ENCODE results near the gene KIF27.

The KIF27 gene

GRCh38 chr9:83935276-83935935 lies 14.2 kb upstream of the KIF27 start:
- DNase-seq (ENCODE audit: extremely low read depth, insufficient read length), result no peak
- no peak overlapping the region for H3K4me3 ChIP-seq (replicated peaks; ENCODE audit: low read depth, low read length)
- no peaks in the 10 kb centered on the region for H3K27me3 ChIP-seq (replicated peaks; ENCODE audit: control insufficient read depth, insufficient read depth, low read length)
- no peak for TF ChIP-seq CTCF (IDR thresholded peaks at IDR 0.05; ENCODE audit: insufficient read depth, low read length, poor library complexity, severe bottlenecking)
- H3K36me3 ChIP-seq (ENCODE audit: control insufficient read depth, insufficient read depth, low read length), result no peaks in the 10 kb centered on the region

GRCh38 chr9:83934569-83935275 lies 13.5 kb upstream of the KIF27 start:
- DNase-seq (ENCODE audit: extremely low read depth, insufficient read length), result no peak
- no peak for TF ChIP-seq CTCF (IDR thresholded peaks at IDR 0.05; ENCODE audit: insufficient read depth, low read length, poor library complexity, severe bottlenecking)
- no peaks in the 10 kb centered on the region for H3K36me3 ChIP-seq (ENCODE audit: control insufficient read depth, insufficient read depth, low read length)
- H3K4me3 ChIP-seq (replicated peaks; ENCODE audit: low read depth, low read length), result no peak overlapping the region
- H3K27me3 ChIP-seq (replicated peaks; ENCODE audit: control insufficient read depth, insufficient read depth, low read length), result no peaks in the 10 kb centered on the region

- Histone ChIP-seq H3K36me3 (ENCODE audit: control insufficient read depth, insufficient read depth, low read length) (no peaks in the 10 kb centered on the region), H3K4me3 (replicated peaks; ENCODE audit: low read depth, low read length) (no peak overlapping the region), H3K27me3 (replicated peaks; ENCODE audit: control insufficient read depth, insufficient read depth, low read length) (no peaks in the 10 kb centered on the region)
- TF ChIP-seq CTCF (IDR thresholded peaks at IDR 0.05; ENCODE audit: insufficient read depth, low read length, poor library complexity, severe bottlenecking), result no peak
- no peak for DNase-seq (ENCODE audit: extremely low read depth, insufficient read length)
Observed at GRCh38 chr9:83933790-83934189, 12.6 kb upstream of the KIF27 start.

- DNase-seq (ENCODE audit: extremely low read depth, insufficient read length), result no peak
- H3K36me3 ChIP-seq (ENCODE audit: control insufficient read depth, insufficient read depth, low read length), result no peaks in the 10 kb centered on the region
- TF ChIP-seq CTCF (IDR thresholded peaks at IDR 0.05; ENCODE audit: insufficient read depth, low read length, poor library complexity, severe bottlenecking), result no peak
- H3K27me3 ChIP-seq (replicated peaks; ENCODE audit: control insufficient read depth, insufficient read depth, low read length), result no peaks in the 10 kb centered on the region
- no peak overlapping the region for H3K4me3 ChIP-seq (replicated peaks; ENCODE audit: low read depth, low read length)
Observed at GRCh38 chr9:83932851-83933250, 11.6 kb upstream of the KIF27 start.

- DNase-seq (ENCODE audit: extremely low read depth, insufficient read length), result no peak
- no peaks in the 10 kb centered on the region for H3K36me3 ChIP-seq (ENCODE audit: control insufficient read depth, insufficient read depth, low read length)
- H3K4me3 ChIP-seq (replicated peaks; ENCODE audit: low read depth, low read length), result no peak overlapping the region
- H3K27me3 ChIP-seq (replicated peaks; ENCODE audit: control insufficient read depth, insufficient read depth, low read length), result no peaks in the 10 kb centered on the region
- TF ChIP-seq CTCF (IDR thresholded peaks at IDR 0.05; ENCODE audit: insufficient read depth, low read length, poor library complexity, severe bottlenecking), result no peak
Observed at GRCh38 chr9:83932011-83932410, 10.8 kb upstream of the KIF27 start.

Measured in GM06990 (cell line).